COLO829 (cell line): ENCODE measurements around the gene GNG4.

Experiments
- DNase-seq: peaks from one replicate; pipeline ENCODE4 v3.0.0; 2012; ENCODE audit warnings: low spot score

Gene GNG4

GRCh38 chr1:235527196-235527814 lies 122.3 kb downstream of the GNG4 start:
- no peak for DNase-seq

- no peak for DNase-seq
Measured at GRCh38 chr1:235525314-235525713, 124.3 kb downstream of the GNG4 start.

- no peak for DNase-seq
Measured at GRCh38 chr1:235516862-235517446, 132.6 kb downstream of the GNG4 start.

- DNase-seq, result no peak
Measured at GRCh38 chr1:235515844-235516512, 133.6 kb downstream of the GNG4 start.

- DNase-seq, result peak; percentile 66
Measured at GRCh38 chr1:235513495-235514366, 135.9 kb downstream of the GNG4 start.

- no peak for DNase-seq
Measured at GRCh38 chr1:235511470-235512240, 137.9 kb downstream of the GNG4 start.

- DNase-seq, result no peak
Measured at GRCh38 chr1:235510823-235511222, 138.8 kb downstream of the GNG4 start.

- DNase-seq, result no peak
Measured at GRCh38 chr1:235507623-235508022, 142.0 kb downstream of the GNG4 start.

- peak; percentile 98 for DNase-seq
Measured at GRCh38 chr1:235504494-235505222, 144.9 kb downstream of the GNG4 start.

GRCh38 chr1:235504122-235504493 lies 145.5 kb downstream of the GNG4 start, which contains the start of gene B3GALNT2:
B3GALNT2 (minus strand) TSS chr1:235504452; CDS start chr1:235504252, 200 bp downstream.
- DNase-seq, result no peak

- DNase-seq, result no peak
Measured at GRCh38 chr1:235503403-235504121, 146.0 kb downstream of the GNG4 start.

GRCh38 chr1:235502601-235503402 lies 146.8 kb downstream of the GNG4 start:
- DNase-seq, result no peak

GRCh38 chr1:235500971-235501540 lies 148.5 kb downstream of the GNG4 start:
- no peak for DNase-seq
